Measurements from ENCODE around the gene FOXN4.

FOXN4 gene

GRCh38 chr12:109255377-109255776 is 53.7 kb downstream of the FOXN4 start:
- DNase-seq = no peak

- DNase-seq = no peak
Measured at GRCh38 chr12:109253913-109254544, 55.1 kb downstream of the FOXN4 start.

GRCh38 chr12:109252799-109253198 is 56.3 kb downstream of the FOXN4 start:
- DNase-seq = no peak

- no peak for DNase-seq
Measured at GRCh38 chr12:109250523-109250922, 58.6 kb downstream of the FOXN4 start.

- DNase-seq = no peak
Measured at GRCh38 chr12:109247831-109248654, 61.0 kb downstream of the FOXN4 start.

- no peak for DNase-seq
Measured at GRCh38 chr12:109246221-109246620, 62.9 kb downstream of the FOXN4 start.

GRCh38 chr12:109244073-109244472 is 65.0 kb downstream of the FOXN4 start:
- DNase-seq = no peak

GRCh38 chr12:109241936-109242335 is 67.1 kb downstream of the FOXN4 start:
- no peak for DNase-seq

GRCh38 chr12:109240365-109240764 is 68.7 kb downstream of the FOXN4 start:
- DNase-seq = no peak

GRCh38 chr12:109239691-109240090 is 69.4 kb downstream of the FOXN4 start:
- no peak for DNase-seq

GRCh38 chr12:109239179-109239578 is 69.9 kb downstream of the FOXN4 start:
- no peak for DNase-seq

- DNase-seq = no peak
Measured at GRCh38 chr12:109236257-109236656, 72.8 kb downstream of the FOXN4 start.

- no peak for DNase-seq
Measured at GRCh38 chr12:109234012-109234411, 75.1 kb downstream of the FOXN4 start.

- DNase-seq = no peak
Measured at GRCh38 chr12:109232731-109233130, 76.4 kb downstream of the FOXN4 start.

- DNase-seq = no peak
Measured at GRCh38 chr12:109230193-109230592, 78.9 kb downstream of the FOXN4 start.

- no peak for DNase-seq
Measured at GRCh38 chr12:109228664-109229063, 80.4 kb downstream of the FOXN4 start.

Measured in activated T-cell treated with anti-CD3 and anti-CD28 coated beads, Interleukin-2, amount 50 U/mL, for 1 hour (primary cell).